Measurements from ENCODE around the gene MLH3.

DNA sequence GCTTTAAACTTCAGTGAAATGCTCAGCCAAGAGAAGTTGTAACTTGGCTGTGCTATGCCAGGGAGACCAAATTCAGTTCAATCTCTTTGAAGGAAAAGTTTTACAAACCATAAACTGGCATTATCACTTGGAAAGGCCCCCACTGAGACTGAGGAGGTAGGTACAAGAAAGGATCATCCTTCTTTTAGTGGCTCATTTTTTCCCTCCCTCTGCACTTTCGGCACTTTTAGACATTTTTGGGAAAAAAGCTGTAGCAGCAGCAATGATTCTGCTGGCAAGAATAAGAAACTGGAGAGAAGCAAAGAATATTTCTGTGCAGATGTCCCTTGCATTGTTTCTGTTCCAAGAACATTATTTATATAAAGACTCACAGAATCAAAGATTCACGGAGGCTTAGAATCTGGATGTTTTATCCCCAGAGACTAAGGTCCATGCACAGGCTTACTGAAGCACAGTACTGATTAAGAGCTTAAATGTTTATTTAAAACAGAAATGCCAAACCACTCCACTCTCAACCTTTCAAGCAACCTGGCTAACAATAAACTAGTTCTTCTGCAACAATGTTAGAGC lies 30.5 kb upstream of the MLH3 start:
- TF ChIP-seq POLR2A (IDR thresholded peaks at IDR 0.05), result no peak
- TF ChIP-seq, protein P1, sequence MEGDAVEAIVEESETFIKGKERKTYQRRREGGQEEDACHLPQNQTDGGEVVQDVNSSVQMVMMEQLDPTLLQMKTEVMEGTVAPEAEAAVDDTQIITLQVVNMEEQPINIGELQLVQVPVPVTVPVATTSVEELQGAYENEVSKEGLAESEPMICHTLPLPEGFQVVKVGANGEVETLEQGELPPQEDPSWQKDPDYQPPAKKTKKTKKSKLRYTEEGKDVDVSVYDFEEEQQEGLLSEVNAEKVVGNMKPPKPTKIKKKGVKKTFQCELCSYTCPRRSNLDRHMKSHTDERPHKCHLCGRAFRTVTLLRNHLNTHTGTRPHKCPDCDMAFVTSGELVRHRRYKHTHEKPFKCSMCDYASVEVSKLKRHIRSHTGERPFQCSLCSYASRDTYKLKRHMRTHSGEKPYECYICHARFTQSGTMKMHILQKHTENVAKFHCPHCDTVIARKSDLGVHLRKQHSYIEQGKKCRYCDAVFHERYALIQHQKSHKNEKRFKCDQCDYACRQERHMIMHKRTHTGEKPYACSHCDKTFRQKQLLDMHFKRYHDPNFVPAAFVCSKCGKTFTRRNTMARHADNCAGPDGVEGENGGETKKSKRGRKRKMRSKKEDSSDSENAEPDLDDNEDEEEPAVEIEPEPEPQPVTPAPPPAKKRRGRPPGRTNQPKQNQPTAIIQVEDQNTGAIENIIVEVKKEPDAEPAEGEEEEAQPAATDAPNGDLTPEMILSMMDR (IDR thresholded peaks at IDR 0.05 in 4 of 5, conservative IDR thresholded peaks at IDR 0.05 in 1 of 5), result no peak
